Activated B cell treated with CpG ODN at 0.5 μM for 24 hours (primary cell): ENCODE data around the gene LIMS2. TPM values are rescaled to one million over a fixed set of nuclear protein-coding genes. Genes with fewer than 3 reads are reported as not detected.
A peak's percentile ranks its signal among the peaks of the same experiment; 100 is the strongest.

ENCODE experiments used
- ATAC-seq: fragments of 200-7000 bp; cut with Tn5 transposase; one replicate; pipeline ENCODE4 v1.10.0; 2021; ENCODE audit warnings: low read depth, mild to moderate bottlenecking, moderate library complexity
- CTCF ChIA-PET: fragments of 350-600 bp; sonication (Branson Sonifier 250); formaldehyde crosslinking; loops from one replicate; lab custom pipeline; 2021; ENCODE audit warnings: antibody characterized with exemption; lab: Charles Lee
- POLR2A ChIA-PET: fragments of 350-600 bp; sonication (Branson Sonifier 250); formaldehyde crosslinking; loops from one replicate; lab custom pipeline; 2021; ENCODE audit warnings: antibody characterized with exemption; lab: Charles Lee
- DNase-seq: peaks from one replicate; pipeline ENCODE4 v3.0.0; 2022
- H3K27ac Mint-ChIP-seq: one replicate; pipeline ENCODE4 v1.8.0; 2020; ENCODE audit warnings: mixed read lengths
- H3K27me3 Mint-ChIP-seq: one replicate; pipeline ENCODE4 v1.8.0; 2021; ENCODE audit warnings: mixed read lengths
- H3K36me3 Mint-ChIP-seq: one replicate; pipeline ENCODE4 v1.8.0; 2021; ENCODE audit warnings: low read depth, mixed read lengths
- H3K4me1 Mint-ChIP-seq: one replicate; pipeline ENCODE4 v1.8.0; 2021; ENCODE audit warnings: mixed read lengths
- H3K4me3 Mint-ChIP-seq: one replicate; pipeline ENCODE4 v1.8.0; 2020; ENCODE audit warnings: mild to moderate bottlenecking, mixed read lengths
- H3K9me3 Mint-ChIP-seq: one replicate; pipeline ENCODE4 v1.8.0; 2020; ENCODE audit warnings: mixed read lengths
- CTCF ChIP-seq: fragments of 200-600 bp; IDR thresholded peaks from one replicate; pipeline ENCODE4 v1.8.0; 2022; ENCODE audit warnings: antibody characterized with exemption, mild to moderate bottlenecking
- intact Hi-C: fragments of 100-400 bp; cut with micrococcal nuclease; formaldehyde crosslinking; loops from one replicate; pipeline ENCODE4 v1.15.1; 2024
- total RNA-seq: library from RNA; stranded (reverse); gene quantifications from 2 replicates; pipeline ENCODE4 v1.2.3, GENCODE V29; 2022

Gene LIMS2
- total RNA-seq, 1 donor from 2014 or later = 5.3 TPM

GRCh38 chr2:127612111-127612822, 63.1 kb downstream of the LIMS2 start:
- TF ChIP-seq CTCF = no peak
- Mint-ChIP-seq H3K36me3 (peaks cover 4% of the 10 kb centered on the region), H3K4me1 (peaks cover 44% of the 10 kb centered on the region), H3K27me3 (no peaks in the 10 kb centered on the region), H3K4me3 (no peak overlapping the region), H3K27ac (no peak overlapping the region), H3K9me3 (peaks cover 8% of the 10 kb centered on the region)
- ChIA-PET POLR2A (no interaction called here), CTCF (interaction anchor here (1.0 kb wide), 1 partner anchor 21 kb away, joined by 4 read pairs; no protein-coding TSS in a partner anchor)
- ATAC-seq (no peak), DNase-seq (peak; percentile 4)
- intact Hi-C loops = no loop called here

- no peak for TF ChIP-seq CTCF
- DNase-seq (peak; percentile 5), ATAC-seq (no peak)
- Mint-ChIP-seq H3K4me3 (no peak overlapping the region), H3K27me3 (no peaks in the 10 kb centered on the region), H3K36me3 (peaks cover 4% of the 10 kb centered on the region), H3K27ac (no peak overlapping the region), H3K9me3 (peaks cover 8% of the 10 kb centered on the region), H3K4me1 (peaks cover 44% of the 10 kb centered on the region)
- ChIA-PET CTCF (interaction anchor here (0.9 to 1.4 kb wide), 3 partner anchors 11 to 39 kb away, joined by 3 to 7 read pairs (median 3); no protein-coding TSS in a partner anchor), POLR2A (no interaction called here)
- intact Hi-C loops = no loop called here
Measured at GRCh38 chr2:127611076-127611925, 64.0 kb downstream of the LIMS2 start.

GRCh38 chr2:127610561-127610960, 64.8 kb downstream of the LIMS2 start:
- no peak for TF ChIP-seq CTCF
- intact Hi-C loops = no loop called here
- H3K4me3 Mint-ChIP-seq = no peak overlapping the region
- H3K4me1 Mint-ChIP-seq = peaks cover 44% of the 10 kb centered on the region
- no peak for DNase-seq
- no peak overlapping the region for H3K27ac Mint-ChIP-seq
- ChIA-PET CTCF (interaction anchor here (0.9 to 1.4 kb wide), 3 partner anchors 12 to 39 kb away, joined by 3 to 7 read pairs (median 3); no protein-coding TSS in a partner anchor), POLR2A (no interaction called here)
- no peaks in the 10 kb centered on the region for H3K27me3 Mint-ChIP-seq
- peaks cover 8% of the 10 kb centered on the region for H3K9me3 Mint-ChIP-seq
- peaks cover 4% of the 10 kb centered on the region for H3K36me3 Mint-ChIP-seq
- no peak for ATAC-seq

- Mint-ChIP-seq H3K27me3 (no peaks in the 10 kb centered on the region), H3K36me3 (peaks cover 4% of the 10 kb centered on the region), H3K9me3 (peaks cover 8% of the 10 kb centered on the region), H3K4me1 (peaks cover 43% of the 10 kb centered on the region), H3K27ac (no peak overlapping the region), H3K4me3 (no peak overlapping the region)
- POLR2A ChIA-PET = no interaction called here
- TF ChIP-seq CTCF = no peak
- intact Hi-C loops = no loop called here
- no peak for DNase-seq
- ATAC-seq = no peak
- CTCF ChIA-PET = interaction anchor here (1.3 kb wide), 1 partner anchor 13 kb away, joined by 3 read pairs; no protein-coding TSS in a partner anchor
Measured at GRCh38 chr2:127609818-127610217, 65.5 kb downstream of the LIMS2 start.
